SKM-1 treated with dmso at 0.1 percent for 144 hours (cell line): ENCODE measurements around the gene CTRL.

Experiments
- DNase-seq: peaks from one replicate; lab custom pipeline; 2025; ENCODE audit not compliant: unreplicated experiment; lab: John Stamatoyannopoulos, UW

The CTRL gene

DNA sequence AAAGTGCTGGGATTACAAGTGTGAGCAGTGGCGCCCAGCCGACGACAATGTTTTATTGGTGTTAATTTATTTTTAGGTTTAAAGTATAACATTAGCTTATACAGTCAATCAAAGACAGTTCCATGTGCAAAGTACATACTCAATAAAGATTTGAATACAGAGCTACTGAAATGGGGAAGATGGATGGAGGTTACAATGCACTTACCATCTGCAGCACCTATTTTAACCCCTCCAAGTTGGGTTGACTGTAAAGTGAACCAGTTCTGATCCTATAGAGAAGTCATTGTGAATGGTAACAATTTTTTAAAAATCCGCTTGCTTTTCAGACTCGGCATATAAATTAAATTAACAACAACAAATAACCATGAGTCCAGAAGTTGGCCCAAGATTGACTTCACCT lies 39.3 kb downstream of the CTRL start:
- no peak for DNase-seq

DNA sequence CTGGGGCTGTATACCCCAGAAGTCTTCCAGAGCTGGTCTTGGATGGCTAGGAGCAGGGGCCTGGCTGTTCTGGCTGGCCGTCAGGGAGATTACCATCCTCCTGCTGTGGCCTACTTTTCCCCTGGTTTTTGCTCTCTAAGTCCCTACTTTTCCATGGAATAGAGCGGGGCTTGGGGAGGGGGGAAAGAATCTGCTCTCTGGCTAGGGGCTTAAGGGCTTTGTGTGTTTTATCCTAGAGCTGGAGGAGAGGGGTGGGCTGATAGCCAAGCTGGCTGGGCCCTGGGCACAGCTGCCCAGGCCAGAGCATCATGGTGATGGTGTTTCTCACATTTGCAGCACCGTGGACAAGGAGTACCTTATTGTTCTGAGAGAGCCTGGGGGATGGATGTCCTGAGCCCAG lies 43.3 kb downstream of the CTRL start:
- DNase-seq, result no peak

GRCh38 chr16:67886387-67886786 lies 45.3 kb downstream of the CTRL start:
- no peak for DNase-seq

DNA sequence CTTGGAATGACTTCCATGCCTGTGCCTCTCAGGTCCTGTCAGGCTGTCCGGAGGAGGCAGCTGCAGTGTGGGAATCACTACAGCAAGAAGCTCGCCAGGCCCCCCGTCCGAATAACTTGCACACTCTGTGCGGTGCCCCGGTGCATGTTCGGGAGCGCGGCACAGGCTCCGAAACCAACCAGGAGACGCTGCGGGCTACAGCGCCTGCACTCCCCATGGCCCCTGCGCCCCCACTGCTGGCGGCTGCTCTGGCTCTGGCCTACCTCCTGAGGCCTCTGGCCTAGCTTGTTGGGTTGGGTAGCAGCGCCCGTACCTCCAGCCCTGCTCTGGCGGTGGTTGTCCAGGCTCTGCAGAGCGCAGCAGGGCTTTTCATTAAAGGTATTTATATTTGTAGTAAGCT lies 45.7 kb downstream of the CTRL start:
- no peak for DNase-seq

- DNase-seq, result no peak
Measured at GRCh38 chr16:67885545-67885944, 46.1 kb downstream of the CTRL start.

GRCh38 chr16:67884684-67885083 lies 47.0 kb downstream of the CTRL start, which contains the start of gene NRN1L:
Gene NRN1L, plus strand, starts transcription at chr16:67884885. Its CDS starts 19 bp downstream, at chr16:67884904.
- DNase-seq, result no peak

DNA sequence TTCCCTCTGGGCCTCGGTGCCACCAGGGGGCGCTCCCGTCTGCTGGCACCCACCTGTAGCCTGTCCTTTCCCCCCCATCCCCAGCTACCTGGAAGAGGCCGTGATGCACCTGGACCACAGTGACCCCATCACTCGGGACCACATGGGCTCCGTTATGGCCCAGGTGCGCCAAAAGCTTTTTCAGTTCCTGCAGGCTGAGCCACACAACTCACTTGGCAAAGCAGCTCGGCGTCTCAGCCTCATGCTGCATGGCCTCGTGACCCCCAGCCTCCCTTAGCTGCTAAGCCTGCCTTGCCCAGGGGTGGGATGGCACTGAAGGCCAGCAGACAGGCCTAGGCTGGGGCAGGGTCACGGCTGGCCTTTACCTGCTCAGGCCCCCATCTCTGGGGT lies 47.8 kb downstream of the CTRL start:
- peak; percentile 37 for DNase-seq

DNA sequence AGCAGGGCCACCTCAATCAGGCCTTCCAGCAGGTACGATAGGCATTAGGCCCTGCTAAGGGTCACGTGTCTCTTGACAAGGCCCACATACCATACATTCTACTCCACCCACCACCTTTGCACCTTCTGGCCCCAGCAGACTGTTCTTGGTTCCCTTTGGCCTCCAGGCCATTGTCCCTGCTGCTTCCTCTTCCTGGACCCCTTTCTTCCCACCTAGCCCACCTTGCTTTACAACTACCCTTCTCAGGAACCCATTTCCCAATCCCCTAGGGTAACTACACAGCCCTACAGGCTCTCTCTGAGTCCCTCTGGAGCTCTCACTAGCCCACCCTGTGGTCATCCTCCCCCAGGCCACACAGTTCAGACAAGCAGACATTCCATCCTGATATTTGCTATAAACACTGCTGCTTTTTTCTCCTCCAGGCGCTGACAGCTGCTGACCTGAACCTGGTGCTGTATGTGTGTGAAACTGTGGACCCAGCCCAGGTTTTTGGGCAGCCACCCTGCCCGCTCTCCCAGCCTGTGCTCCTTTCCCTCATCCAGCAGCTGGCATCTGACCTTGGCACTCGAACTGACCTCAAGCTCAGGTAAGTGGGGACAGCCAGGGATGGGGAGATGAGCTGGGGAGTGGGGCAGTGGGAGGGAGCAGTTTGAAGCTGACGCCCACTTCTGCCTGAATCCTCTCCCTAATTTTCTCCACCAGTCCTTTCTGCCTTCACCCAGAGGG lies 48.4 kb downstream of the CTRL start:
- no peak for DNase-seq

- DNase-seq, result no peak
Measured at GRCh38 chr16:67882374-67883145, 49.1 kb downstream of the CTRL start.

GRCh38 chr16:67881621-67882161 lies 50.0 kb downstream of the CTRL start:
- no peak for DNase-seq

DNA sequence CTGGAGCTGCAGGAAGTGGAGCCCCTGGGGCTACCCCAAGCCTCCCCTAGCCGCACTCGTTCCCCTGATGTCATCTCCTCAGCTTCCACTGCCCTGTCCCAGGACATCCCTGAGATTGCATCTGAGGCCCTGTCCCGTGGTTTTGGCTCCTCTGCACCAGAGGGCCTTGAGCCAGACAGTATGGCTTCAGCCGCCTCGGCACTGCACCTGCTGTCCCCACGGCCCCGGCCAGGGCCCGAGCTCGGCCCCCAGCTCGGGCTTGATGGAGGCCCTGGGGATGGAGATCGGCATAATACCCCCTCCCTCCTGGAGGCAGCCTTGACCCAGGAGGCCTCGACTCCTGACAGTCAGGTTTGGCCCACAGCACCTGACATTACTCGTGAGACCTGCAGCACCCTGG lies 51.1 kb downstream of the CTRL start:
- DNase-seq, result no peak

- DNase-seq, result no peak
Measured at GRCh38 chr16:67879936-67880335, 51.7 kb downstream of the CTRL start.
